Body of pancreas (tissue), 4 donors: ENCODE measurements around the gene SMIM41.

Source experiments
- POLR2A ChIP-seq, 3 donors: fragments of 450-650 bp; IDR thresholded peaks; one replicate each; pipeline ENCODE4 v1.6.1; 2016; ENCODE audit warnings: antibody characterized with exemption in 3 of 3, mild to moderate bottlenecking in 2 of 3
- TF ChIP-seq, protein P1 (sequence below), 7 experiments: fragments of 450-650 bp in 4 of 7; fragments of 200-600 bp in 3 of 7; sonication (generic) in 3 of 7; IDR thresholded peaks; one replicate each; pipeline ENCODE4 v1.5.1; 2016 to 2019; ENCODE audit warnings: antibody characterized with exemption in 7 of 7

DNA sequence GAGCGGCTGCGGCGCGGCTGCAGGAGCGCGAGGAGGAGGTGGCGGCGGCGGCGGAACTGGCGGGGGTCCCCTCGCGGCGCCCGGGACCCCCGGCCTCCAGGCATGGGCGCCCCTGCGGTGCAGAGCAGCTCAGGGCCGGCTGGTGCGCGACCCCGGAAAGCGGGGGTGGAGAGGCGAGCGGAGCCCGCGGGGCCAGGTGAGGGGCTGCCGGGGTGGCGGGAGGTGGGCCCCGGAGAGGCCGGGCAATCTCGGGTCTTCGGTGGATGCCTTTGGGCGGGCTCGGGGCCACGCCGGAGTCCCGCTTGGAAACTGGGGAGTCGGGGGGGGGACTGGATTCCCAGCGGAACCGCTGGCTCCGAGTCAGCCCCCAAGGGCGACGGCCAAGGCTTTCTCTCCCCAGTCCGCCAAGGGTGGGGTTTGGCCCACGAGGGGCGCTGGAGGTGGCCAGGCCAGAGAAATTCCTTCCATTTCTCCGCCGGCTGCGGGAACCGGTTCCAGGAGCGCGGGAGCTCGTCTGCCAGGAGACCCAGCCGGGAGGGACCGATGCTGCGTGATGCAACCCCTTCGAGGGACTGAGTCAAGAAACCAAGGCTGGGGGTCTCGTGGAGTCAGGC, 42.1 kb upstream of the SMIM41 start:
- TF ChIP-seq POLR2A (IDR thresholded peaks at IDR 0.05), result peak in 2 of 3 donors; percentile 29 to 34
- TF ChIP-seq, protein P1, sequence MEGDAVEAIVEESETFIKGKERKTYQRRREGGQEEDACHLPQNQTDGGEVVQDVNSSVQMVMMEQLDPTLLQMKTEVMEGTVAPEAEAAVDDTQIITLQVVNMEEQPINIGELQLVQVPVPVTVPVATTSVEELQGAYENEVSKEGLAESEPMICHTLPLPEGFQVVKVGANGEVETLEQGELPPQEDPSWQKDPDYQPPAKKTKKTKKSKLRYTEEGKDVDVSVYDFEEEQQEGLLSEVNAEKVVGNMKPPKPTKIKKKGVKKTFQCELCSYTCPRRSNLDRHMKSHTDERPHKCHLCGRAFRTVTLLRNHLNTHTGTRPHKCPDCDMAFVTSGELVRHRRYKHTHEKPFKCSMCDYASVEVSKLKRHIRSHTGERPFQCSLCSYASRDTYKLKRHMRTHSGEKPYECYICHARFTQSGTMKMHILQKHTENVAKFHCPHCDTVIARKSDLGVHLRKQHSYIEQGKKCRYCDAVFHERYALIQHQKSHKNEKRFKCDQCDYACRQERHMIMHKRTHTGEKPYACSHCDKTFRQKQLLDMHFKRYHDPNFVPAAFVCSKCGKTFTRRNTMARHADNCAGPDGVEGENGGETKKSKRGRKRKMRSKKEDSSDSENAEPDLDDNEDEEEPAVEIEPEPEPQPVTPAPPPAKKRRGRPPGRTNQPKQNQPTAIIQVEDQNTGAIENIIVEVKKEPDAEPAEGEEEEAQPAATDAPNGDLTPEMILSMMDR (IDR thresholded peaks at IDR 0.05), result peak in 2 of 7 experiments; percentile 16 to 23
